ENCODE data around the gene CSTB.

The CSTB gene

GRCh38 chr21:43726686-43727518, 49.2 kb downstream of the CSTB start:
- peak overlapping the region; percentile 78 for H3K4me2 ChIP-seq (ENCODE audit: low read depth, low read length, poor library complexity, severe bottlenecking)
- no peaks in the 10 kb centered on the region for H3K9me3 ChIP-seq (ENCODE audit: insufficient read depth, low read depth, low read length)
- peaks cover 70% of the 10 kb centered on the region for H3K79me2 ChIP-seq (ENCODE audit: insufficient read depth, low read length)
- peaks cover 16% of the 10 kb centered on the region for H4K20me1 ChIP-seq (ENCODE audit: insufficient read depth, low read length, poor library complexity, severe bottlenecking)
- H3K4me1 ChIP-seq (ENCODE audit: insufficient read depth, low read length, poor library complexity, severe bottlenecking) = peaks cover 30% of the 10 kb centered on the region
- H3K4me3 ChIP-seq (ENCODE audit: low read length, poor library complexity, severe bottlenecking) = no peak overlapping the region
- H3K36me3 ChIP-seq (ENCODE audit: insufficient read depth, low read length) = no peaks in the 10 kb centered on the region; the same call in 1 of the 2 replicates
- TF ChIP-seq EZH2phosphoT487 (IDR thresholded peaks at IDR 0.05; ENCODE audit: borderline replicate concordance) (no peak), CTCF (conservative IDR thresholded peaks at IDR 0.05; ENCODE audit: low read length) (no peak)
- peak overlapping the region; percentile 60 for H3K9ac ChIP-seq (ENCODE audit: low read depth, low read length, poor library complexity, severe bottlenecking)
- H3K27me3 ChIP-seq (ENCODE audit: insufficient read depth, low read length, poor library complexity, severe bottlenecking) = no peaks in the 10 kb centered on the region
- no peak overlapping the region for H2AFZ ChIP-seq (ENCODE audit: low read length)
- peaks cover 5% of the 10 kb centered on the region; the same call in 1 of the 2 replicates for H3F3A ChIP-seq (ENCODE audit: low read depth)
- no peaks in the 10 kb centered on the region for H3K9me2 ChIP-seq (replicated peaks; ENCODE audit: low read depth, low read length)

Data from Loucy (cell line).